Smooth muscle cell (in vitro differentiated cells): Measurements from ENCODE around the gene MGAT5. TPM values are rescaled to one million over a fixed set of nuclear protein-coding genes. Genes with fewer than 3 reads are reported as not detected.

Experiments used
- DNase-seq: peaks from one replicate; lab custom pipeline; 2025; ENCODE audit not compliant: unreplicated experiment; lab: John Stamatoyannopoulos, UW
- H2AFZ ChIP-seq: fragments of 200-600 bp; sonication (generic); 2 replicates; pipeline ENCODE4 v1.6.0; 2016; ENCODE audit warnings: antibody characterized with exemption, low read depth, mild to moderate bottlenecking
- H3F3A ChIP-seq: fragments of 200-600 bp; sonication (generic); 2 replicates; pipeline ENCODE4 v1.6.0; 2017; ENCODE audit warnings: antibody characterized with exemption, low read depth
- H3K27ac ChIP-seq: fragments of 200-600 bp; sonication (generic); 2 replicates; pipeline ENCODE4 v1.5.1; 2016; ENCODE audit warnings: low read depth, mild to moderate bottlenecking
- H3K27me3 ChIP-seq: fragments of 200-600 bp; sonication (generic); 2 replicates; pipeline ENCODE4 v1.6.1; 2016; ENCODE audit warnings: low read depth, mild to moderate bottlenecking
- H3K36me3 ChIP-seq: fragments of 200-600 bp; sonication (generic); 2 replicates; pipeline ENCODE4 v1.5.1; 2016; ENCODE audit warnings: low read depth
- H3K4me1 ChIP-seq: fragments of 200-600 bp; sonication (generic); 2 replicates; pipeline ENCODE4 v1.5.1; 2016; ENCODE audit warnings: low read depth
- H3K4me2 ChIP-seq: fragments of 200-600 bp; sonication (generic); 2 replicates; pipeline ENCODE4 v1.6.0; 2016; ENCODE audit warnings: mild to moderate bottlenecking
- H3K4me3 ChIP-seq: fragments of 200-600 bp; sonication (generic); 2 replicates; pipeline ENCODE4 v1.5.1; 2016; ENCODE audit warnings: mild to moderate bottlenecking
- H3K79me2 ChIP-seq: fragments of 200-600 bp; sonication (generic); 2 replicates; pipeline ENCODE4 v1.6.0; 2016; ENCODE audit warnings: low read depth, mild to moderate bottlenecking
- H3K9ac ChIP-seq: fragments of 200-600 bp; sonication (generic); 2 replicates; pipeline ENCODE4 v1.6.0; 2016; ENCODE audit warnings: low read depth
- H3K9me3 ChIP-seq: fragments of 200-600 bp; sonication (generic); replicated peaks from 2 replicates; pipeline ENCODE4 v1.5.1; 2016; ENCODE audit warnings: low read depth
- H4K20me1 ChIP-seq: fragments of 200-600 bp; sonication (generic); 2 replicates; pipeline ENCODE4 v1.6.0; 2016; ENCODE audit warnings: low read depth
- CTCF ChIP-seq: fragments of 200-600 bp; sonication (generic); IDR thresholded peaks from 2 replicates; pipeline ENCODE4 v1.5.1; 2017; ENCODE audit warnings: borderline replicate concordance, mild to moderate bottlenecking, antibody characterized with exemption; ENCODE audit not compliant: insufficient read depth, poor library complexity, severe bottlenecking
- WGBS: methylation state at CpG from one replicate; pipeline ENCODE4 v1.1.7; 2016; ENCODE audit warnings: low lambda C conversion rate; 5-methylcytosine and 5-hydroxymethylcytosine counted together
- polyA plus RNA-seq: library from polyadenylated mRNA; unstranded; fragments of >200 nt; fragmentation: Nextera tagmentation; extraction: Ambion mirVana; gene quantifications from 2 replicates; pipeline ENCODE4 v1.2.1, GENCODE V29; 2016
- total RNA-seq: library from RNA; depleted of rRNA; stranded (reverse); fragments of >200 nt; gene quantifications from 2 replicates; pipeline ENCODE4 v1.2.3, GENCODE V29; 2014

Gene MGAT5
- total and polyA plus RNA-seq, 2 experiments from 2014 or later: 4.5 to 33.8 TPM

- DNase-seq: no peak
- no peaks in the 10 kb centered on the region for H3K9me3 ChIP-seq
- peaks cover 9% of the 10 kb centered on the region for H3F3A ChIP-seq
Observed at GRCh38 chr2:134295441-134295840, 41.6 kb downstream of the MGAT5 start.

GRCh38 chr2:134296301-134296700 lies 42.4 kb downstream of the MGAT5 start:
- Histone ChIP-seq H3K9ac (no peak overlapping the region), H2AFZ (no peak overlapping the region), H3K27me3 (no peaks in the 10 kb centered on the region), H4K20me1 (no peaks in the 10 kb centered on the region), H3K36me3 (no peaks in the 10 kb centered on the region), H3K27ac (no peak overlapping the region), H3K4me3 (no peak overlapping the region), H3K79me2 (peaks cover 9% of the 10 kb centered on the region), H3K9me3 (no peaks in the 10 kb centered on the region), H3K4me2 (no peak overlapping the region), H3F3A (peaks cover 3% of the 10 kb centered on the region), H3K4me1 (peaks cover 7% of the 10 kb centered on the region)
- WGBS: 100% methylated on average over 2 of the region's 2 CpGs
- no peak for DNase-seq
- no peak for TF ChIP-seq CTCF

More at GRCh38 chr2:134295441-134295840, 41.6 kb downstream of the MGAT5 start:
- Histone ChIP-seq H3K79me2 (peaks cover 9% of the 10 kb centered on the region), H4K20me1 (no peaks in the 10 kb centered on the region), H3K4me3 (no peak overlapping the region), H3K9ac (no peak overlapping the region), H3K27ac (peak overlapping the region; percentile 1), H3K4me2 (peak overlapping the region; percentile 25), H3K36me3 (no peaks in the 10 kb centered on the region), H2AFZ (no peak overlapping the region), H3K4me1 (peaks cover 3% of the 10 kb centered on the region), H3K27me3 (no peaks in the 10 kb centered on the region)
- WGBS: 49% methylated on average over 3 of the region's 3 CpGs
- no peak for TF ChIP-seq CTCF

- H3K79me2 ChIP-seq: no peaks in the 10 kb centered on the region
- 98% methylated on average over 1 of the region's 1 CpG for WGBS
- H3K36me3 ChIP-seq: no peaks in the 10 kb centered on the region
- no peak overlapping the region for H2AFZ ChIP-seq
- H4K20me1 ChIP-seq: no peaks in the 10 kb centered on the region
- no peak for DNase-seq
- no peak overlapping the region for H3K4me3 ChIP-seq
- H3K4me2 ChIP-seq: no peak overlapping the region
- no peak overlapping the region for H3K27ac ChIP-seq
- H3K27me3 ChIP-seq: no peaks in the 10 kb centered on the region
- H3F3A ChIP-seq: peaks cover 8% of the 10 kb centered on the region
- H3K9me3 ChIP-seq: no peaks in the 10 kb centered on the region
- peaks cover 18% of the 10 kb centered on the region for H3K4me1 ChIP-seq
- no peak for TF ChIP-seq CTCF
- H3K9ac ChIP-seq: no peak overlapping the region
Observed at GRCh38 chr2:134299334-134299733, 45.5 kb downstream of the MGAT5 start.

GRCh38 chr2:134300585-134300984 lies 46.7 kb downstream of the MGAT5 start:
- WGBS: 41% methylated on average over 1 of the region's 1 CpG
- Histone ChIP-seq H4K20me1 (no peaks in the 10 kb centered on the region), H3F3A (peaks cover 8% of the 10 kb centered on the region), H3K4me3 (no peak overlapping the region), H3K9ac (no peak overlapping the region), H3K27me3 (no peaks in the 10 kb centered on the region), H3K27ac (peak overlapping the region; percentile 75), H3K36me3 (no peaks in the 10 kb centered on the region), H3K4me2 (peak overlapping the region; percentile 74), H2AFZ (no peak overlapping the region), H3K4me1 (peaks cover 18% of the 10 kb centered on the region), H3K79me2 (no peaks in the 10 kb centered on the region), H3K9me3 (no peaks in the 10 kb centered on the region)
- TF ChIP-seq CTCF: no peak
- DNase-seq: no peak
